ENCODE measurements around the gene UNG.
"Not testable (repeated sequence)": the region's sequence is repeated elsewhere in the genome, so short reads cannot be mapped to it uniquely, and the experiment has no call there.

Gene UNG

DNA sequence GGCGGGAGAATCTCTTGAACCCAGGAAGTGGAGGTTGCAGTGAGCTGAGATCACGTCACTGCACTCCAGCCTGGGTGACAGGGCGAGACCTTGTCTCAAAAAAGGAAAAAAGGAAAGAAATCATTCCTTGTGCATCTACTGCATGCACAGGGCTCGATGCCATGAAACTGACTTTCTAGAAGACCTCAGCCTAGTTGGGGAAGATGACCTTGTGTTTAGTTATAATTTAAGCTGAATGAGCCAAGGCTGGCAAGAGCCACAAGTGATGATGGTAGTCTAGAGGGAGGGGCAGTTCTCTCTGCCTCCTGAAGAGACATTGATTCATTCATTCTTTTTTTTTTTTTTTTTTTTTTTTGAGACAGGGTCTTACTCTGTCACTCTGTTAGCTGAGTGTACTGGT is 43.2 kb downstream of the UNG start:
- CTCF ChIA-PET = interaction anchor here (0.6 kb wide), 1 partner anchor 573 kb away, joined by 3 read pairs; no protein-coding TSS in a partner anchor
- H3K27ac Mint-ChIP-seq = no peak overlapping the region
- no peak overlapping the region for H3K4me3 Mint-ChIP-seq
- peaks cover 11% of the 10 kb centered on the region for H3K4me1 Mint-ChIP-seq
- no peak for DNase-seq
- H3K9me3 Mint-ChIP-seq = no peaks in the 10 kb centered on the region
- peaks cover 11% of the 10 kb centered on the region for H3K27me3 Mint-ChIP-seq
- H3K36me3 Mint-ChIP-seq = no peaks in the 10 kb centered on the region

DNA sequence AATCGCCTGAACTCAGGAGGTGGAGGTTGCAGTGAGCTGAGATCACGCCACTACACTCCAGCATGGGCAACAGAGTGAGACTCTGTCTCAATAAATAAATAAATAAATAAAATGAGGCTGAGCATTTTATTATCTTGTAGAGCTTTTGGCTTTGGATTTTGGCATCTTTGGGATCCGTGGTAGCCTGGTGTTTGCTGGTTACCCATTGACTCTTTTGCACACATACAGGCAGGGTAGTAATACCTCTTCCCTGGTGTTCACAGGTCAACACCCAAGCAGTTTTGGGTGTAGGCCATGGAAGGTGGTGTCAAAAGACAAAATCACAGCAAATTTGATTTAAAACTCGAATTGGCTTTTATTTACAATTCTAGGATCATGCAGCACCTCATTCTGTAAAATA is 46.8 kb downstream of the UNG start:
- Mint-ChIP-seq H3K4me3 (no peak overlapping the region), H3K27me3 (peaks cover 6% of the 10 kb centered on the region), H3K27ac (no peak overlapping the region), H3K4me1 (peaks cover 11% of the 10 kb centered on the region), H3K9me3 (no peaks in the 10 kb centered on the region), H3K36me3 (no peaks in the 10 kb centered on the region)
- no peak for DNase-seq
- CTCF ChIA-PET = interaction anchor here (0.8 kb wide), 1 partner anchor 32 kb away, joined by 3 read pairs; no protein-coding TSS in a partner anchor

DNA sequence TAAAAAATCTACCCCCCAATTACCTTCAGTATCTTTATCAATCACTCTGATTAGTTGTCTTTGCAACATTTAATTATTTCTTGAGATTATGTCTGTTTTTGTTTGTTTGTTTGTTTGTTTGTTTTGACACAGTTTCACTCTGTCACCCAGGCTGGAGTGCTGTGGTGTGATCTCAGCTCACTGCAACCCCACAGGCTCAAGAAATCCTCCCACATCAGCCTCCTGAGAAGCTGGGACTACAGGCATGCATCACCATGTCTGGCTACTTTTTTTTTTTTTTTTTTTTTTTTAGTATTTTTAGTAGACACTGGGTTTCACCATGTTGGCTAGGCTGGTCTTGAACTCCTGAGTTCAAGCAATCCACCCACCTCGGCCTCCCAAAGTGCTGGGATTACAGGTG is 49.7 kb downstream of the UNG start:
- not testable (repeated sequence) for DNase-seq, H3K36me3 Mint-ChIP-seq, H3K4me3 Mint-ChIP-seq, H3K27me3 Mint-ChIP-seq, H3K27ac Mint-ChIP-seq, H3K9me3 Mint-ChIP-seq
- CTCF ChIA-PET = interaction anchor here (0.7 to 2.2 kb wide), 2 partner anchors 35 to 196 kb away, joined by 4 to 5 read pairs; no protein-coding TSS in a partner anchor
- H3K4me1 Mint-ChIP-seq = peaks cover 11% of the 10 kb centered on the region

DNA sequence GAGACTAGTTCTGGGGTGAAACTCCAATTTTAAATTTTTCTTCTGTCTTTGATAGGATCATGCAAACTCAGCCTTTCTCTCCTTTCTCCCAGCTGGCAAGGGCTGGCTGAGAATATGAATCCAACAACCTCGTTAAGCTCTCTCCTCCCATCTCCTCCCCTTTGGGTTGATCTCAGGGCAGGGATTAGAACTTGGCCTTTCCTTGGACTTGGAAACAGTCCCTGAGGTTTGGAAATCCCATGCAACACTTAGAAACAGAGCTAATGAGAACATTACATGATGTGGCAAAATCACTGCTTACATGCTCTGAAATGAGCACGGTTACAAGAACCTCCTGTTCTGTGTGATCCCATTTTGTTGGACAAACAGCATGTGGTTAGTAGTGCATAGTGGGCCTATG is 50.6 kb downstream of the UNG start:
- no peaks in the 10 kb centered on the region for H3K36me3 Mint-ChIP-seq
- no peak for DNase-seq
- CTCF ChIA-PET = interaction anchor here (0.7 to 2.2 kb wide), 2 partner anchors 36 to 195 kb away, joined by 4 to 5 read pairs; no protein-coding TSS in a partner anchor
- H3K9me3 Mint-ChIP-seq = no peaks in the 10 kb centered on the region
- H3K4me1 Mint-ChIP-seq = peaks cover 5% of the 10 kb centered on the region
- H3K4me3 Mint-ChIP-seq = no peak overlapping the region
- H3K27ac Mint-ChIP-seq = no peak overlapping the region
- peaks cover 8% of the 10 kb centered on the region for H3K27me3 Mint-ChIP-seq

DNA sequence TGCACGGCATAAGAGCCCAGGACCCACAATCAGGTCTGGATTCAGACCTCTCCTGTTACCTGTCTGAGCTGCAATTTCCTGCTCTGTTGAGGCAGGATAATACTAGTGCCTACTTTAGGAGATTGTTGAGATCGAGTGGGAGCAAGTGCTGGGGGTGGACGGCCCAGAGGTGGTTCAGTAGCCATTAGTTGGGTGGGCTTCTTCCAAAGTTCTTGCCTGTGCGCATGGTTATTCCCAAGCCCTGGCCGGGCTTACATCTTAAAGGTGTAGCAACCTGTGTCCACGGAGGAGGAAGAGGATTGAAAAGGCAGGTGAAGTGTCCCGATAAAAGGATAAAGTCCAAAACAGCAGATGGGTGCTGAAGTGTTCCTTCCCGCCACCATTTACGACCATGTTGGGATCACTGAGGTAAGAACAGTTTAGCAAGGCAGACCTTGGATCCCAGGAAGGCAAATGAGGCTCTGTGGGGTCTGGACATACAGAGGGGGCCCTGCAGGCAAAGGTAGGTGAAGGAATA is 52.8 kb downstream of the UNG start:
- no peak overlapping the region for H3K4me3 Mint-ChIP-seq
- no peak for DNase-seq
- no peaks in the 10 kb centered on the region for H3K9me3 Mint-ChIP-seq
- no peaks in the 10 kb centered on the region for H3K36me3 Mint-ChIP-seq
- CTCF ChIA-PET = no interaction called here
- no peak overlapping the region for H3K27ac Mint-ChIP-seq
- H3K27me3 Mint-ChIP-seq = peaks cover 14% of the 10 kb centered on the region
- peaks cover 12% of the 10 kb centered on the region for H3K4me1 Mint-ChIP-seq

DNA sequence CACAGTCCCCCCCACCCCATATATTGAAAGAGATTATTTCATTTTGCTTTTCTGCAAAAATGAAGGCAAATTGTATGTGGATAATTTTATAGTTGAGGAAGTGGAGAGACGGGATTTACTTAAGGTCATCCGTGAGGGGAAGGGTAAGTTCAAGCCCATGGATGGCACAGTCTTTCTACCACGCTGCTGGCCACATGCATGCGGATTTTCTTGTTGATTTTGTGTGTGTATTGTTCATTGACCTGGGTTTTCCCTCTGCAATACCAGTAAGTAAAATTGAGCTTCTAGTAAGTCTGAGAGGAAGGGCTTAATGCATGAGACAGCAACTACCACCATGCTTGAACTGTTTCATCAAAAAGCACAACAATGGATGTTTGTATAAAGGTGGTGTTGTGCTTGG is 54.1 kb downstream of the UNG start:
- no peaks in the 10 kb centered on the region for H3K9me3 Mint-ChIP-seq
- H3K4me3 Mint-ChIP-seq = no peak overlapping the region
- no peak overlapping the region for H3K27ac Mint-ChIP-seq
- no peaks in the 10 kb centered on the region for H3K36me3 Mint-ChIP-seq
- H3K27me3 Mint-ChIP-seq = peaks cover 14% of the 10 kb centered on the region
- peaks cover 20% of the 10 kb centered on the region for H3K4me1 Mint-ChIP-seq
- DNase-seq = no peak
- CTCF ChIA-PET = no interaction called here

DNA sequence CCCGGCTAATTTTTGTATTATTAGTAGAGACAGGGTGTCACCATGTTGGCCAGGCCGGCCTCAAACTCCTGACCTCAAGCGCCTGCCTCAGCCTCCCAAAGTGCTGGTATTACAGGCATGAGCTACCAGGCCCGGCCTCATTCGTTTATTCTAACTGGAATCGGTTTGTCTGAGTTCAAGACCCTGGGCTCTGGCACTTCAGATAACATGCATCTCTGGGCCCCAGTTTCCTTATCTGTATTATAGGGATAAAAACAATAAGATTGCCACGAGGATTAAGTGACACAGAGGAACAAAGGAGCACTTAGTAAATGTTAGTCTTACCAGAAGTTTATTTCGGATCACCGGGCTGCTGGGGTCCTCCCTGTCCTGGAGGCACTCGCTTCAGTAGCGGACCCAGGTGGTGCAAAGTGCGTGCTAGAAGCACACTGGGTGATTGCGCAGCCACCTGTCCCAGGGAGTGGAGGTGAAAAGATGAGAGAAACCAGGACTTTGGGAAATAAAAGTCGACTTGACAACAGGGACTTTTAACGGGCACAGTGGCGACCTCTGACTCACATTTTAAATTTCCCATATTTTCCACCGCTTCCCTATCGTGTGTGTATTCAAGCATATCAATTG is 56.5 kb downstream of the UNG start:
- Mint-ChIP-seq H3K9me3 (no peaks in the 10 kb centered on the region), H3K27ac (peak overlapping the region; percentile 59), H3K4me1 (peaks cover 20% of the 10 kb centered on the region), H3K36me3 (no peaks in the 10 kb centered on the region), H3K4me3 (peak overlapping the region; percentile 79), H3K27me3 (peaks cover 14% of the 10 kb centered on the region)
- CTCF ChIA-PET = interaction anchor here (1.2 kb wide), 1 partner anchor 42 kb away, joined by 3 read pairs; no protein-coding TSS in a partner anchor
- no peak for DNase-seq

DNA sequence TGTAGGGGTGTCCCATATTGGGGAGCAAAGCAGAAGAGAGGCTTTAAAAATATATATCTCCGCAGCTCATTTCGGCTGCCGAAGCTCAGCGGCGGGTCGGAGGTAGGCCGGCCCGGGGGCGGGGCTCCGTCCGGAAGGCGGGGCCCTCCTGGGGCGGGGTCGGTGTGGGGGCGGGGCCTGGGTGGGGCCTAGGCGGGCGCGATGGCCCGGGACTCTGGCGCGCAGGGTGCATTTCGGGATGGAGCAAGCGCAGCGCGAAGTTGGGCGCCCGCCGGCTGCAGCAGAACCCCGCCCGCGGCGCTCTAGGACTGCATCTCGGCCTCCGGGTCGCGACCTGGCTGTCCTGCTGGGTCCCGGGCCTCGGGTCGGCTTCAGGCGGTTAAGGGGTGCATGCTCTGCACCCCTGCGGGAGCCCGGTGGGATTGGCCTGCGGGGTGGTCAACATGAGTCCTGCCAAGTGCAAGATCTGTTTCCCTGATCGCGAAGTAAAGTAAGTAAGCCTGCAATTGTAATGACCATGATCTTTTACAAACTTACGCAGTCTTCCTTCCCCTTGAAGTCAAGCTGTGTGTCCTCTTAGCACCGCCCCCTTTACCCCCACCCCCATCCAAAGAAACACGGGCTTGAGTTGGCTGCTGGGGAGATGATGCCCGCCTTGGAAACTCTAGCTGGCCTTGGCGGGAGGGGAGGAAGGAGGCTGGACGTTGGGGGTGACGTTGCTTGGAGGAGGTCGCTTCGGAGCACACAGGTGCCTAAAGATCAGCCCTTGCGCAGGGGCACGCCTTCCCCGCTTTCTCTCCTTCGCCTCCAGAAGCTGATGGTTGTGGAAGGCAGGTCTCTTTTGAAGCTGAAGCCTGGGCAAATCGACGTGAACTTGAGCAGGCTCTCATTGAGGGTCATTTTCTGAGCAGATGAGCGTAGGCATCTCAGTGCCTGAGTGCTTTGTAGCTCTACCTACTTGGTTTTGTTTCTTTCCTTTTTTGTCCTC is 57.3 kb downstream of the UNG start:
- Mint-ChIP-seq H3K27ac (peak overlapping the region; percentile 90), H3K9me3 (no peaks in the 10 kb centered on the region), H3K36me3 (no peaks in the 10 kb centered on the region), H3K4me1 (peaks cover 20% of the 10 kb centered on the region), H3K27me3 (peaks cover 9% of the 10 kb centered on the region), H3K4me3 (peak overlapping the region; percentile 79)
- DNase-seq = peak; percentile 87
- CTCF ChIA-PET = interaction anchor here (1.0 to 1.4 kb wide), 3 partner anchors 21 to 43 kb away, joined by 3 to 5 read pairs (median 3); no protein-coding TSS in a partner anchor

DNA sequence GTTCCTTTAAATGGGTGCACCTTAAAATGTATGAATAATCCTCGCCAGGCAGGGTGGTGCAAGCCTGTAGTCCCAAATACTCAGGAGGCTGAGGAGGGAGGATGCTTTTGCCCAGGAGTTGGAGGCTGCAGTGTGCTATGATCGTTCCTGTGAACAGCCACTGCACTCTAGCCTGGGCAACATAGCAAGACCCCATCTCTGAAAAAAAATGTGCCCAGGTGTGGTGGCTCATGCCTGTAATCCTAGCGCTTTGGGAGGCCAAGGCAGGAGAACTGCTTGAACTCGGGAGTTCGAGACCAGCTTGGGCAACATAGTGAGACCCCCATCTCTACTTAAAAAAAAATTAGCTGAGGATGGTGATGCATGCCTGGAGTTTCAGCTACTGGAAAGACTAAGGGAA is 58.6 kb downstream of the UNG start:
- CTCF ChIA-PET = interaction anchor here (0.7 kb wide), 1 partner anchor 233 kb away, joined by 3 read pairs; no protein-coding TSS in a partner anchor
- no peak overlapping the region for H3K27ac Mint-ChIP-seq
- no peaks in the 10 kb centered on the region for H3K36me3 Mint-ChIP-seq
- H3K4me3 Mint-ChIP-seq = peak overlapping the region; percentile 79
- no peaks in the 10 kb centered on the region for H3K9me3 Mint-ChIP-seq
- peaks cover 9% of the 10 kb centered on the region for H3K27me3 Mint-ChIP-seq
- H3K4me1 Mint-ChIP-seq = peaks cover 20% of the 10 kb centered on the region
- no peak for DNase-seq

DNA sequence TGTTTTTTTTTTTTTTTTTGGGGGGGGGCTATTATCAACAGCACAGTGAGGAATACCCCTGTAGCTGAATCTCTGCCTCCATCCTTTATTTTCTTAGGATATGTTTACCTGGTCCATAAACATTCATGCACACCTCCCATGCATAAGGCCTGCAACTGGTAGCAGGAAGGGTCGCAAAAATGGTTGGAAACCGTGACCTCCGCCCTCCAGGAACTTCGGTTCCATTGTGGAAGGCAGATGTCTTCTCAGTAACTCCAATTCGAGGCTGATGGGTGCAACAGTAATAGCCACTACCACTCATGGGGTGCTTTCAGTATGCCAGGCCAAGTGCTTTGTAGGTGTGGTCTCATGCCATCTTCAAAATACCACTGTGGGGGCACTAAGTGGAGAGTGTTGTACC is 59.2 kb downstream of the UNG start:
- no peaks in the 10 kb centered on the region for H3K36me3 Mint-ChIP-seq
- H3K27me3 Mint-ChIP-seq = peaks cover 9% of the 10 kb centered on the region
- H3K4me1 Mint-ChIP-seq = peaks cover 20% of the 10 kb centered on the region
- no peaks in the 10 kb centered on the region for H3K9me3 Mint-ChIP-seq
- DNase-seq = no peak
- H3K27ac Mint-ChIP-seq = no peak overlapping the region
- CTCF ChIA-PET = interaction anchor here (0.7 kb wide), 1 partner anchor 233 kb away, joined by 3 read pairs; no protein-coding TSS in a partner anchor
- H3K4me3 Mint-ChIP-seq = no peak overlapping the region

DNA sequence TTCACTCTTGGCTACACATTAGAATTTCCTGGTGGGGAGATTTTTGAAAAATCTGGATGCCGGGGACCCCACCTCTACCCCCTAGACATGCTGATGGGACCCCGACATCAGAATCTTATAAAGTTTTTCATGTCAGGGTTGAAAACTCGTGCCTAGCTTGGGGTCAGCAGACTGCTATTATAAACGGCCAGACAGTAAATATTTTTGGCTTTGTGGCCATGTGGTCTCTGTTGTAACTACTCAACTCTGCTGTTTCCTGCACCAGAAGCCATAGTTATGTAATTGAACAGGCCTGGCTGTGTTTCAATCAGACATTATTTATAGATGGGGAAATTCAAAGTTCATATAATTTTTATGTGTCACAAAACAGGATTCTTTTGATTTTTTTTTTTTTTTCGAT is 60.6 kb downstream of the UNG start:
- Mint-ChIP-seq H3K9me3 (no peaks in the 10 kb centered on the region), H3K27me3 (peaks cover 5% of the 10 kb centered on the region), H3K4me3 (no peak overlapping the region), H3K4me1 (peaks cover 20% of the 10 kb centered on the region), H3K36me3 (no peaks in the 10 kb centered on the region), H3K27ac (no peak overlapping the region)
- DNase-seq = no peak
- CTCF ChIA-PET = no interaction called here

DNA sequence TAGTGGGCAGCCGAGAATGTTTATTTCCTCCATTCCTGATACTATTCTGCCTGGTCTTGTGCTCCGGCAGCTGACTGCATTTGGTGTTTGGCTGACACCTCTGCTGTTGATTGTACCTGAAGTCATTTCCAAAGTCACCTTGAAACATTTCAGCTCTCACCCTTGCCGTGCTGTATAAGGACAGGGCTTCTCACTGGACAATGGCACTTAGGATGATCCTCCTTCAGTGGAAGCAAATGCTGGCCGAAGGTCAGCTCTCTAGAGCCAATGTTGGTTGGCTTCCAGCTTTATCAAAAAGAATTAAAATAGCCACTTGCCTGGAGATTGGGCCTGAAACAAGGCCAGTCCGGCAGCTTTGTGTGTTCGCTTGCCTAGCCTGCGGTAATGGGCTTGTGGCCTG is 63.0 kb downstream of the UNG start:
- no peaks in the 10 kb centered on the region for H3K36me3 Mint-ChIP-seq
- no peaks in the 10 kb centered on the region for H3K27me3 Mint-ChIP-seq
- H3K4me1 Mint-ChIP-seq = peaks cover 8% of the 10 kb centered on the region
- no peak for DNase-seq
- CTCF ChIA-PET = no interaction called here
- no peak overlapping the region for H3K27ac Mint-ChIP-seq
- no peaks in the 10 kb centered on the region for H3K9me3 Mint-ChIP-seq
- H3K4me3 Mint-ChIP-seq = no peak overlapping the region

Data from activated naive CD4-positive, alpha-beta T cell treated with anti-CD3 and anti-CD28 coated beads, Interleukin-2, amount 10 ng/mL, durations not matched to agents 7 days and 5 days (primary cell).